BE2C (cell line): ENCODE measurements around the gene PPAN.

ENCODE experiments used
- DNase-seq: peaks from one replicate; pipeline ENCODE4 v3.0.0-alpha.2; 2020
- H3K27me3 ChIP-seq: fragments of 250-450 bp; sonication (Bioruptor Pico); 2 replicates; pipeline ENCODE4 v1.5.1; 2020; ENCODE audit warnings: mild to moderate bottlenecking
- H3K36me3 ChIP-seq: fragments of 250-450 bp; sonication (Bioruptor Pico); 2 replicates; pipeline ENCODE4 v1.5.1; 2020; ENCODE audit warnings: mild to moderate bottlenecking
- H3K4me1 ChIP-seq: fragments of 250-450 bp; sonication (Bioruptor Pico); 2 replicates; pipeline ENCODE4 v1.5.1; 2020
- H3K4me3 ChIP-seq: 2 replicates; pipeline ENCODE4 v1.5.1; 2011; ENCODE audit warnings: low read depth, low read length
- H3K9me3 ChIP-seq: fragments of 250-450 bp; sonication (Bioruptor Pico); 2 replicates; pipeline ENCODE4 v1.5.1; 2020
- TF ChIP-seq, protein P1 (sequence below): IDR thresholded peaks from 2 replicates; pipeline ENCODE4 v1.5.1; 2012; ENCODE audit warnings: mild to moderate bottlenecking, low read depth, low read length

Gene PPAN

GRCh38 chr19:10085641-10086590 is 20.2 kb upstream of the PPAN start, which contains the start of gene SHFL:
SHFL (plus strand) TSS chr19:10086317; CDS start chr19:10086428, 111 bp downstream.
- no peak for DNase-seq
- H3K4me1 ChIP-seq, result no peaks in the 10 kb centered on the region
- TF ChIP-seq, protein P1, sequence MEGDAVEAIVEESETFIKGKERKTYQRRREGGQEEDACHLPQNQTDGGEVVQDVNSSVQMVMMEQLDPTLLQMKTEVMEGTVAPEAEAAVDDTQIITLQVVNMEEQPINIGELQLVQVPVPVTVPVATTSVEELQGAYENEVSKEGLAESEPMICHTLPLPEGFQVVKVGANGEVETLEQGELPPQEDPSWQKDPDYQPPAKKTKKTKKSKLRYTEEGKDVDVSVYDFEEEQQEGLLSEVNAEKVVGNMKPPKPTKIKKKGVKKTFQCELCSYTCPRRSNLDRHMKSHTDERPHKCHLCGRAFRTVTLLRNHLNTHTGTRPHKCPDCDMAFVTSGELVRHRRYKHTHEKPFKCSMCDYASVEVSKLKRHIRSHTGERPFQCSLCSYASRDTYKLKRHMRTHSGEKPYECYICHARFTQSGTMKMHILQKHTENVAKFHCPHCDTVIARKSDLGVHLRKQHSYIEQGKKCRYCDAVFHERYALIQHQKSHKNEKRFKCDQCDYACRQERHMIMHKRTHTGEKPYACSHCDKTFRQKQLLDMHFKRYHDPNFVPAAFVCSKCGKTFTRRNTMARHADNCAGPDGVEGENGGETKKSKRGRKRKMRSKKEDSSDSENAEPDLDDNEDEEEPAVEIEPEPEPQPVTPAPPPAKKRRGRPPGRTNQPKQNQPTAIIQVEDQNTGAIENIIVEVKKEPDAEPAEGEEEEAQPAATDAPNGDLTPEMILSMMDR, result no peak
- peaks cover 29% of the 10 kb centered on the region for H3K27me3 ChIP-seq
- H3K4me3 ChIP-seq, result peak within 1 kb of the TSS; percentile 58
- no peaks in the 10 kb centered on the region for H3K9me3 ChIP-seq
- no peaks in the 10 kb centered on the region for H3K36me3 ChIP-seq

GRCh38 chr19:10086591-10087192 is 19.5 kb upstream of the PPAN start:
- DNase-seq, result no peak
- H3K4me3 ChIP-seq, result peak overlapping the region; percentile 58
- TF ChIP-seq, protein P1, result no peak
- H3K27me3 ChIP-seq, result peaks cover 29% of the 10 kb centered on the region
- no peaks in the 10 kb centered on the region for H3K9me3 ChIP-seq
- H3K36me3 ChIP-seq, result no peaks in the 10 kb centered on the region
- H3K4me1 ChIP-seq, result no peaks in the 10 kb centered on the region

DNA sequence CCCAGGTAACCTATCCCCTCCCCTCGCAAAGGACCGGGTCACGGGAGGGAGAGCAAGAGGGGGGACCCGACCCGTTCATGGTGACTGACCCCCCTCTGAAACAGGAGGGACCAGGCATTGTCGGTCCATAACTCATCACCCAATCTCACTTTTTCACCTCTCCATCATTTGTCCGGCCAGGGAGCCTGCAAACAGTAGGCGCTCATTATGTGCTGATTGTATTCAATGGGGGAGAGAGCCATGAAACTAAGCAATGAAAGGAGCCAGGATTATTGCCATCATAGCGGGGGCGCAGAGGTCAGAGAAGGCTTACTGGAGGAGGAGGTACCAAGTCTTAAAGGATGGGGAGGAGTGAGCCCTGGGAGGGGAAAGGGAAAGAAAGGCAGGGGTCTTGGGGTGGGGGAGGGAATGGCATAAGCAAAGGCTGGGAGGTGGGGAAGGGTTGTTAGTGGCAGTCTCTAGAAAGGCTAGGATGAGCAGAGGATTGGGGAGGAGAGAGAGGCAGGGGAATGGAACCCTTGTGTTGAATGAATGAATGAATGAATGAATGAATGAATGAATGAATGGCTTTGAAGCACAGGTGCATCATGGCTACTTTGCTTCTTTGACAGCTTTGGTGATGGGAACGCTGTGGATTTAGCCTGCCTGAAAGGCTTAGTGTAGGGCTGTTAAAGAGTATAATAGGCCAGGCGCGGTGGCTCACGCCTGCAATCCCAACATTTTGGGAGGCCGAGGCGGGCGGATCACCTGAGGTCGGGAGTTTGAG is 18.7 kb upstream of the PPAN start:
- Histone ChIP-seq H3K4me1 (no peaks in the 10 kb centered on the region), H3K4me3 (no peak overlapping the region), H3K9me3 (no peaks in the 10 kb centered on the region), H3K36me3 (no peaks in the 10 kb centered on the region), H3K27me3 (peaks cover 28% of the 10 kb centered on the region)
- TF ChIP-seq, protein P1, result no peak
- no peak for DNase-seq

GRCh38 chr19:10088949-10089554 is 17.1 kb upstream of the PPAN start:
- TF ChIP-seq, protein P1, result no peak
- Histone ChIP-seq H3K36me3 (no peaks in the 10 kb centered on the region), H3K4me3 (no peak overlapping the region), H3K27me3 (peaks cover 17% of the 10 kb centered on the region), H3K4me1 (no peaks in the 10 kb centered on the region), H3K9me3 (no peaks in the 10 kb centered on the region)
- no peak for DNase-seq

DNA sequence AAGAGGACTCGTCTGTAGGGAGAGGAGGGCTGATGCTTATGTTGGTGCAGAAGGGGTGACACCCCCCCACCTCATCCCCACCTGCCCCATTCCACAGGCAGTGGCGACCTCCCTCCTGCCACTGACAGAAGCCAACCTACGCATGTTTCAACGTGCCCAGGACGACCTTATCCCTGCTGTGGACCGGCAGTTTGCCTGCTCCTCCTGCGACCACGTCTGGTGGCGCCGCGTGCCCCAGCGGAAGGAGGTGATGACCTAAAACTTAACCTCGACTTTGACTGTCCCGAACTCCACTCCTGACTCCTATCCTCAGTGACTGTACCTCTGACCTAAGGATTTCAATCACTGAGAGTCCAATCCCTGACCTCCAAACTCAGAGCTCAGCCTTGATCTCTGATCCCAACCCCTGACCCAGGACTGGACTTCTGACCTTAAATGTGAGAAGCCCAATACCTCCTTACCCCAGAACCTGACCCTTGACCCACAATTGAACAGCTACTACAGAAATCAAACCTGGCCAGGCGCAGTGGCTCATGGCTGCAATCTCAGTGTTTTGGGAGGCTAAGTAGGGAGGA is 16.3 kb upstream of the PPAN start:
- peaks cover 17% of the 10 kb centered on the region for H3K27me3 ChIP-seq
- H3K9me3 ChIP-seq, result no peaks in the 10 kb centered on the region
- no peaks in the 10 kb centered on the region for H3K4me1 ChIP-seq
- DNase-seq, result no peak
- TF ChIP-seq, protein P1, result no peak
- no peaks in the 10 kb centered on the region for H3K36me3 ChIP-seq
- H3K4me3 ChIP-seq, result no peak overlapping the region
